ENCODE data around the gene DNAH2. TPM values are rescaled to one million over a fixed set of nuclear protein-coding genes. Genes with fewer than 3 reads are reported as not detected.

Gene DNAH2
- total and polyA plus RNA-seq, 9 of the 15 experiments (the other 6 are each of a cell fraction or from before 2014, with no cell fraction given) = 0.03 TPM; not detected in 8

DNA sequence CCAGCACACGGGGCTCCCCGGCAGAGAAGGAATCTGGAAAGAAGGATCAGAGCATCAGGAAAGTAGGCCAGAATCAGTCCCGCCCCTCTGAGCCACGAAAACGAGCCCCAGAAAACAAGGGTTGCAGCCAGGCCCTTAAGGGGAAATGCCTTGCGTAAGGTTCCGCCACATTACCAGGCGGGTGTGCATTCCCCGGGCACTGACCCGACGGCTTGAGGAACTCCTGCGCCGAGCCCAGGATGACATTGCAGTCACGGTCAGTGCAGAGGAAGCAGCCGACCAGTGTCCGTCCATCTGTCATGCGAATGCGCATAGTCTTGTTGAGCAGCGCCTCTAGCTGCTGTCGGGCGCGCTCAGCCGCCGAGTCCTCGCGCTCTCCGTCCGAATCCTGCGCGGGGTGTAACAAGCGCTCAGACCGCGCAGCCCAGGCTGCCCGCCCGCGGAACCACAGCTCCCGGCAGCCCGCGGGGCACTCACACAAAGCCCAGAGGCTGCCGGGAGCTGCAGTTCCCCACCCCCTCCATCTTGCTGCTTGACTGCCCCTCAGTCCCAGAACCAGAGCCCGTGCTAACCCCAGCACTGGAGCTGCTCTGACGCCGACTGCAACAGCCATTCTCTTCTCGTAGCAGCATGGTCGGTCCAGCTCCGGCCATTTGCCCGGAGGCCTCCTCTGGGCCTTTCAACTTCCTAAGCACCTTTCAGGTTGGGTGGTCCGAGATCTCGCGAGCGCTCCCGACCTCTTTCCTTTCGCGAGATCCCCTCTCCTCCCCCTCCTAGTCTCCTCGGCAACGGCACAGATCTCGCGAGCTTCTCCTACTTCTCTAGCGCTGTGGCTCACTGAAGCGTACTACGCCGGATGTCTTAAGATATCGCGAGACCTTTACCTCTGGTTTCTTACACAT, 139.5 kb downstream of the DNAH2 start, which contains the start of gene NAA38 (continued):
- TF ChIP-seq, protein P1, sequence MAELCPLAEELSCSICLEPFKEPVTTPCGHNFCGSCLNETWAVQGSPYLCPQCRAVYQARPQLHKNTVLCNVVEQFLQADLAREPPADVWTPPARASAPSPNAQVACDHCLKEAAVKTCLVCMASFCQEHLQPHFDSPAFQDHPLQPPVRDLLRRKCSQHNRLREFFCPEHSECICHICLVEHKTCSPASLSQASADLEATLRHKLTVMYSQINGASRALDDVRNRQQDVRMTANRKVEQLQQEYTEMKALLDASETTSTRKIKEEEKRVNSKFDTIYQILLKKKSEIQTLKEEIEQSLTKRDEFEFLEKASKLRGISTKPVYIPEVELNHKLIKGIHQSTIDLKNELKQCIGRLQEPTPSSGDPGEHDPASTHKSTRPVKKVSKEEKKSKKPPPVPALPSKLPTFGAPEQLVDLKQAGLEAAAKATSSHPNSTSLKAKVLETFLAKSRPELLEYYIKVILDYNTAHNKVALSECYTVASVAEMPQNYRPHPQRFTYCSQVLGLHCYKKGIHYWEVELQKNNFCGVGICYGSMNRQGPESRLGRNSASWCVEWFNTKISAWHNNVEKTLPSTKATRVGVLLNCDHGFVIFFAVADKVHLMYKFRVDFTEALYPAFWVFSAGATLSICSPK (IDR thresholded peaks at IDR 0.05; ENCODE audit: borderline replicate concordance) = no peak

- in situ Hi-C loops (cut with MboI) (no loop called here), intact Hi-C loops (cut with micrococcal nuclease) (loop anchor here (1.0 to 10.0 kb wide), 5 partner anchors 20 to 113 kb away; partner anchors contain the start of gene KDM6B)
- Histone ChIP-seq H2AFZ (ENCODE audit: low read depth, low read length) (peak within 1 kb of the TSS; percentile 99), H3K36me3 (ENCODE audit: control insufficient read depth, insufficient read depth, low read length) (peaks cover 19% of the 10 kb centered on the region; the same call in 2 of the 3 replicates), H3K27me3 (ENCODE audit: control insufficient read depth in 2 of 2, insufficient read depth in 2 of 2, low read length in 2 of 2) (no peaks in the 10 kb centered on the region), H3K27ac (ENCODE audit: extremely low read depth, low read depth, low read length) (peak within 1 kb of the TSS; percentile 94), H3K9ac (ENCODE audit: insufficient read depth in 1 of 2, low read depth in 2 of 2, low read length in 2 of 2) (peak within 1 kb of the TSS; percentile 88 to 94), H3K9me1 (ENCODE audit: control insufficient read depth, insufficient read depth, low read length) (no peaks in the 10 kb centered on the region), H3K9me3 (replicated peaks; ENCODE audit: control insufficient read depth, insufficient read depth, low read depth, low read length) (no peaks in the 10 kb centered on the region), H3K79me2 (ENCODE audit: control insufficient read depth, insufficient read depth, low read length) (peaks cover 12% of the 10 kb centered on the region), H4K20me1 (replicated peaks; ENCODE audit: control insufficient read depth, insufficient read depth, low read length) (no peaks in the 10 kb centered on the region), H3K4me2 (ENCODE audit: insufficient read depth, low read length) (peak within 1 kb of the TSS; percentile 93), H3K4me1 (replicated peaks in 1 of 2; ENCODE audit: control insufficient read depth in 2 of 2, insufficient read depth in 2 of 2, low read length in 2 of 2) (peaks cover 11 to 42% of the 10 kb centered on the region in 2 experiments; a peak in 4 of 5 replicates), H3K4me3 (peak within 1 kb of the TSS; percentile 65)
- ChIA-PET CTCF (ENCODE audit: low intra/inter-chr PET ratio) (interaction anchor here (1.0 to 1.3 kb wide), 2 partner anchors 112 to 114 kb away, joined by 4 to 6 read pairs; no protein-coding TSS in a partner anchor), POLR2A (interaction anchor here (0.5 to 2.9 kb wide), 18 partner anchors 8 to 205 kb away, joined by 3 to 17 read pairs (median 4); no protein-coding TSS in a partner anchor)
- no peak for FAIRE-seq
- WGBS (ENCODE audit: insufficient coverage, low coverage, missing lambda C conversion rate) = 1% methylated on average over 47 of the region's 48 CpGs
- DNase-seq (ENCODE audit: extremely low read depth in 1 of 4, low spot score in 3 of 4) = peak; percentile 57 to 91 (median 64)
- BruUV-seq (replicated peaks) = TSS peak; percentile 39
- peak; percentile 42 for ATAC-seq
- no peak for TF ChIP-seq ZNF778 (CRISPR knock-in tag; IDR thresholded peaks at IDR 0.05)
- no peak for TF ChIP-seq TAF9B (IDR thresholded peaks at IDR 0.05; ENCODE audit: partially characterized antibody)
- TF ChIP-seq, protein P2, sequence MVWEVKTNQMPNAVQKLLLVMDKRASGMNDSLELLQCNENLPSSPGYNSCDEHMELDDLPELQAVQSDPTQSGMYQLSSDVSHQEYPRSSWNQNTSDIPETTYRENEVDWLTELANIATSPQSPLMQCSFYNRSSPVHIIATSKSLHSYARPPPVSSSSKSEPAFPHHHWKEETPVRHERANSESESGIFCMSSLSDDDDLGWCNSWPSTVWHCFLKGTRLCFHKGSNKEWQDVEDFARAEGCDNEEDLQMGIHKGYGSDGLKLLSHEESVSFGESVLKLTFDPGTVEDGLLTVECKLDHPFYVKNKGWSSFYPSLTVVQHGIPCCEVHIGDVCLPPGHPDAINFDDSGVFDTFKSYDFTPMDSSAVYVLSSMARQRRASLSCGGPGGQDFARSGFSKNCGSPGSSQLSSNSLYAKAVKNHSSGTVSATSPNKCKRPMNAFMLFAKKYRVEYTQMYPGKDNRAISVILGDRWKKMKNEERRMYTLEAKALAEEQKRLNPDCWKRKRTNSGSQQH (CRISPR knock-in tag; IDR thresholded peaks at IDR 0.05) = no peak
- no peak for TF ChIP-seq ZFP36 (IDR thresholded peaks at IDR 0.05; ENCODE audit: low read depth, low read length, partially characterized antibody)
- TF ChIP-seq POLR2H (tag; IDR thresholded peaks at IDR 0.05; ENCODE audit: low read depth) = peak; percentile 69; the same call in 1 of the 2 replicates
- TF ChIP-seq ZFP30 (CRISPR knock-in tag; IDR thresholded peaks at IDR 0.05; ENCODE audit: borderline replicate concordance) = no peak
- TF ChIP-seq CBFA2T2 (conservative IDR thresholded peaks at IDR 0.05) = no peak
- no peak for TF ChIP-seq ZNF57 (CRISPR knock-in tag; IDR thresholded peaks at IDR 0.05)
- no peak for TF ChIP-seq MITF (IDR thresholded peaks at IDR 0.05)
- TF ChIP-seq ZNF76 (CRISPR knock-in tag; IDR thresholded peaks at IDR 0.05; ENCODE audit: borderline replicate concordance) = no peak
- no peak for TF ChIP-seq ZKSCAN8 (CRISPR knock-in tag; IDR thresholded peaks at IDR 0.05)
- no peak for TF ChIP-seq RBFOX2 (IDR thresholded peaks at IDR 0.05; ENCODE audit: low read depth, low read length)
These were observed 140.4 kb downstream of the DNAH2 start, which contains the start of gene CYB5D1 for GRCh38 chr17:7857713-7858521. Gene CYB5D1 (plus strand): TSS chr17:7858003. CDS start chr17:7858135, 132 bp downstream.

Data from K562 (cell line).